Measurements from ENCODE around the gene BAD. TPM values are rescaled to one million over a fixed set of nuclear protein-coding genes. Genes with fewer than 3 reads are reported as not detected.

The BAD gene
- total RNA-seq, 1 experiment from 2014 or later = 368 TPM

DNA sequence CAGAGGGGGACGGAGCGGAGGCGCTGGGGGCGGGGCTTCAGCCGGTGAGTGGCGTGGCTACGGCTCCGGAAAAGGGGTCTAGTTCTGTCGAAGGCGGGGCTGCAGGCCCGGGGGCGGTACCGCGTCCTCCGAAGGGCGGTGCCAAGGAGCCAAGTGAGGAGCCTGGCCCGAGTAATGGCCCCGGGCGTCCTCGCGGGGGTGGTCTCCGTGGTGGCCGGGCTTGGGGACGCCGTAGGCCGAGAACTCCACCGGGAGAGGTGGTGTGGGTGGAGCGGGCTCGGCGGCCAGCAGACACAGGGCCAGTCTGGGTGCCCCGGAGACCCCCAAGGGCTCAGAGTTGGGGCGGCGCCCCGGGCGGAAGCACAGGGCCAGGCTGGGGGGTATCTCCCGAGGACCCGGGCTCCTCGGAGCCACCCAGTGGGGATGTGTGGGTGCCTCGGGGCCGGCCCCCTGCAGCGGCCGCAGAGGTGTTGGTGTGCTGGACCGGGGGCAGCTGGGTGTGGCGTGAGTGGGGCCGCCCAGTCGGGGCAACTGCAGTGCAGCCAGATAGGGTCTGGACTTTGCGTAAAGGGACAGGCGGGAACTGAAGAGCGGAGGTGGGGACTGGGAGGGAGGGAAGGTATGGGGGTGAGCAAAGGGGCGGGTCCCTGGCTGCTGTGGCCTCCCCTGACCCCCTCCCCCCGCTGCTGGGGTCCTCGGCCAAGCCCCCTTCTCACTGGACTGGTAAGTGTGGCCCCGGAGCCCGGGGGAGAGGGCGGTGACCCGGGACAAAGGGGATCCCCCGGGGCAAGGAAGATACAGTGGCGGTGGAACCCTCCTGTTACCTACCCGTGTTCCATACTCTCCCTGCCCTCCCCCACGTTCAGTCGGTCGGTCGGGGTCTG, 42.7 kb downstream of the BAD start:
- Histone ChIP-seq H3F3A (ENCODE audit: low read length, unreplicated experiment) (peaks cover 16% of the 10 kb centered on the region), H3K9me2 (replicated peaks; ENCODE audit: low read length) (no peaks in the 10 kb centered on the region), H3K4me2 (ENCODE audit: low read length) (peak overlapping the region; percentile 94), H3K36me3 (ENCODE audit: low read depth, low read length) (peaks cover 14% of the 10 kb centered on the region; the same call in 1 of the 2 replicates), H3K79me2 (ENCODE audit: low read length) (peaks cover 48% of the 10 kb centered on the region), H2AFZ (ENCODE audit: low read length) (peak overlapping the region; percentile 24; the same call in 1 of the 2 replicates), H3K4me3 (ENCODE audit: low read length) (peak overlapping the region; percentile 87), H3K9ac (ENCODE audit: low read length) (peak overlapping the region; percentile 89), H3K27ac (ENCODE audit: low read length) (peak overlapping the region; percentile 63), H3K9me3 (ENCODE audit: low read length) (no peaks in the 10 kb centered on the region), H3K27me3 (ENCODE audit: low read length) (no peaks in the 10 kb centered on the region), H3K4me1 (ENCODE audit: insufficient read depth, low read length) (peaks cover 66% of the 10 kb centered on the region), H4K20me1 (ENCODE audit: low read length) (peaks cover 8% of the 10 kb centered on the region; the same call in 1 of the 2 replicates)
- TSS peak; percentile 4 for BruUV-seq (replicated peaks)
- intact Hi-C loops (cut with micrococcal nuclease) = loop anchor here (2.0 kb wide), 1 partner anchor 63 kb away; the partner anchor contains the start of gene ESRRA
- TF ChIP-seq EZH2 (IDR thresholded peaks at IDR 0.05; ENCODE audit: low read length, unreplicated experiment) (no peak), EZH2phosphoT487 (IDR thresholded peaks at IDR 0.05; ENCODE audit: borderline replicate concordance, low read length) (no peak)
- TF ChIP-seq, protein P1, sequence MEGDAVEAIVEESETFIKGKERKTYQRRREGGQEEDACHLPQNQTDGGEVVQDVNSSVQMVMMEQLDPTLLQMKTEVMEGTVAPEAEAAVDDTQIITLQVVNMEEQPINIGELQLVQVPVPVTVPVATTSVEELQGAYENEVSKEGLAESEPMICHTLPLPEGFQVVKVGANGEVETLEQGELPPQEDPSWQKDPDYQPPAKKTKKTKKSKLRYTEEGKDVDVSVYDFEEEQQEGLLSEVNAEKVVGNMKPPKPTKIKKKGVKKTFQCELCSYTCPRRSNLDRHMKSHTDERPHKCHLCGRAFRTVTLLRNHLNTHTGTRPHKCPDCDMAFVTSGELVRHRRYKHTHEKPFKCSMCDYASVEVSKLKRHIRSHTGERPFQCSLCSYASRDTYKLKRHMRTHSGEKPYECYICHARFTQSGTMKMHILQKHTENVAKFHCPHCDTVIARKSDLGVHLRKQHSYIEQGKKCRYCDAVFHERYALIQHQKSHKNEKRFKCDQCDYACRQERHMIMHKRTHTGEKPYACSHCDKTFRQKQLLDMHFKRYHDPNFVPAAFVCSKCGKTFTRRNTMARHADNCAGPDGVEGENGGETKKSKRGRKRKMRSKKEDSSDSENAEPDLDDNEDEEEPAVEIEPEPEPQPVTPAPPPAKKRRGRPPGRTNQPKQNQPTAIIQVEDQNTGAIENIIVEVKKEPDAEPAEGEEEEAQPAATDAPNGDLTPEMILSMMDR (conservative IDR thresholded peaks at IDR 0.05; ENCODE audit: low read depth, low read length) = no peak
- ChIA-PET POLR2A (ENCODE audit: unreplicated experiment) (interaction anchor here (0.6 to 1.0 kb wide), 6 partner anchors 27 to 506 kb away, joined by 3 to 9 read pairs (median 4); partner anchors contain the start of gene PRDX5), CTCF (interaction anchor here (0.6 to 1.1 kb wide), 5 partner anchors 11 to 573 kb away, joined by 3 to 7 read pairs (median 4); partner anchors contain the start of gene CATSPERZ)
- DNase-seq (peak; percentile 56), ATAC-seq (peak; percentile 6)

DNA sequence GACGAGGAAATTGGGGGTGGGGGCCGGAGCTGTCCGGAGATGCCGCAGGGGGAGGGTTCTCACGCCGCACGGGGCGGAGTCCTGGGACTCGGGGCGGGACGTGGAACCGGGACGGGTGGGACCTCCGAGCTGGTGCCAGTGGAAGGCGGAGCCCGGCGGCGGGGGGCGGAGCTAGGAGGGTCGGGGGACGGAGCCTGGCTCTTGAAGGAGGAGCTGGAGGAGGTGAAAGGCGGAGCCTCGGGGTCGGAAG, 43.3 kb downstream of the BAD start:
- H3K9ac ChIP-seq (ENCODE audit: low read length) = peak overlapping the region; percentile 88
- H2AFZ ChIP-seq (ENCODE audit: low read length) = peak overlapping the region; percentile 79
- H3K36me3 ChIP-seq (ENCODE audit: low read depth, low read length) = peaks cover 14% of the 10 kb centered on the region; the same call in 1 of the 2 replicates
- H3K9me3 ChIP-seq (ENCODE audit: low read length) = no peaks in the 10 kb centered on the region
- peaks cover 8% of the 10 kb centered on the region; the same call in 1 of the 2 replicates for H4K20me1 ChIP-seq (ENCODE audit: low read length)
- H3K27me3 ChIP-seq (ENCODE audit: low read length) = no peaks in the 10 kb centered on the region
- peaks cover 16% of the 10 kb centered on the region for H3F3A ChIP-seq (ENCODE audit: low read length, unreplicated experiment)
- peaks cover 66% of the 10 kb centered on the region for H3K4me1 ChIP-seq (ENCODE audit: insufficient read depth, low read length)
- H3K4me2 ChIP-seq (ENCODE audit: low read length) = peak overlapping the region; percentile 94
- DNase-seq (peak; percentile 100), ATAC-seq (peak; percentile 61)
- peaks cover 46% of the 10 kb centered on the region for H3K79me2 ChIP-seq (ENCODE audit: low read length)
- BruUV-seq (replicated peaks) = no TSS peak
- ChIA-PET CTCF (interaction anchor here (0.6 to 1.1 kb wide), 5 partner anchors 11 to 573 kb away, joined by 3 to 7 read pairs (median 4); partner anchors contain the start of gene CATSPERZ), POLR2A (ENCODE audit: unreplicated experiment) (interaction anchor here (0.6 to 1.0 kb wide), 6 partner anchors 26 to 506 kb away, joined by 3 to 9 read pairs (median 4); partner anchors contain the start of gene PRDX5)
- peak overlapping the region; percentile 87 for H3K4me3 ChIP-seq (ENCODE audit: low read length)
- TF ChIP-seq EZH2phosphoT487 (IDR thresholded peaks at IDR 0.05; ENCODE audit: borderline replicate concordance, low read length) (no peak), EZH2 (IDR thresholded peaks at IDR 0.05; ENCODE audit: low read length, unreplicated experiment) (no peak)
- TF ChIP-seq, protein P1 (conservative IDR thresholded peaks at IDR 0.05; ENCODE audit: low read depth, low read length) = no peak
- H3K27ac ChIP-seq (ENCODE audit: low read length) = peak overlapping the region; percentile 98
- no peaks in the 10 kb centered on the region for H3K9me2 ChIP-seq (replicated peaks; ENCODE audit: low read length)
- intact Hi-C loops (cut with micrococcal nuclease) = loop anchor here (2.0 kb wide), 1 partner anchor 64 kb away; the partner anchor contains the start of gene ESRRA

All from PC-3 (cell line).